ENCODE data around the gene USP47.

USP47 gene

GRCh38 chr11:11929920-11930319, 88.1 kb downstream of the USP47 start:
- no peak overlapping the region for H2BK120ac ChIP-seq (ENCODE audit: low read depth, low read length)
- H2AFZ ChIP-seq (ENCODE audit: low read length) = no peak overlapping the region
- H3K4me3 ChIP-seq (ENCODE audit: low read length in 2 of 2) = no peak overlapping the region
- H3K14ac ChIP-seq (ENCODE audit: low read length) = no peak overlapping the region
- H3K23ac ChIP-seq (ENCODE audit: low read depth, low read length, poor library complexity) = no peak overlapping the region
- no peaks in the 10 kb centered on the region for H3K79me1 ChIP-seq (ENCODE audit: low read depth, low read length)
- no peak overlapping the region for H2AK5ac ChIP-seq (ENCODE audit: low read depth, low read length)
- no peak overlapping the region for H2BK5ac ChIP-seq (ENCODE audit: low read length)
- WGBS, 2 donors (ENCODE audit: extremely low coverage in 2 of 2, insufficient read length in 2 of 2, insufficient replicate concordance in 1 of 2) = no CpG with 5 or more reads among the region's 2 CpGs
- H2BK15ac ChIP-seq (ENCODE audit: low read length) = no peak overlapping the region
- no peak overlapping the region for H3K27ac ChIP-seq (replicated peaks; ENCODE audit: low read length)
- H3K4me2 ChIP-seq (ENCODE audit: insufficient read depth, low read length, poor library complexity, severe bottlenecking) = no peak overlapping the region
- no peak overlapping the region for H4K8ac ChIP-seq (ENCODE audit: low read depth, low read length)
- H3K27me3 ChIP-seq (ENCODE audit: control insufficient read depth in 3 of 3, insufficient read depth in 3 of 3, low read depth in 1 of 3, low read length in 3 of 3) = no peaks in the 10 kb centered on the region
- H3K9me3 ChIP-seq (replicated peaks in 1 of 2; ENCODE audit: control insufficient read depth in 2 of 2, insufficient read depth in 1 of 2, low read depth in 1 of 2, low read length in 2 of 2) = peaks cover 0 to 23% of the 10 kb centered on the region in 2 donors
- H4K91ac ChIP-seq (ENCODE audit: low read depth, low read length, poor library complexity) = no peak overlapping the region
- no peak overlapping the region for H2BK12ac ChIP-seq (ENCODE audit: low read length)
- H3K4me1 ChIP-seq (ENCODE audit: control insufficient read depth in 2 of 2, insufficient read depth in 1 of 2, low read depth in 1 of 2, low read length in 2 of 2) = no peaks in the 10 kb centered on the region
- H3K9ac ChIP-seq (ENCODE audit: low read depth, low read length, poor library complexity) = no peak overlapping the region
- no peak for DNase-seq (ENCODE audit: low spot score)
- H3K36me3 ChIP-seq (replicated peaks in 1 of 2; ENCODE audit: control insufficient read depth in 2 of 2, insufficient read depth in 2 of 2, low read length in 2 of 2) = peaks cover 4 to 88% of the 10 kb centered on the region in 2 donors
- H3K4ac ChIP-seq (ENCODE audit: low read length) = no peak overlapping the region
- H3K18ac ChIP-seq (ENCODE audit: low read length) = no peak overlapping the region

- peaks cover 0 to 10% of the 10 kb centered on the region in 2 donors for H3K9me3 ChIP-seq (replicated peaks in 1 of 2; ENCODE audit: control insufficient read depth in 2 of 2, insufficient read depth in 1 of 2, low read depth in 1 of 2, low read length in 2 of 2)
- no peak overlapping the region for H3K27ac ChIP-seq (replicated peaks; ENCODE audit: low read length)
- no peak overlapping the region for H3K4me3 ChIP-seq (ENCODE audit: low read length in 2 of 2)
- no peak overlapping the region for H3K4me2 ChIP-seq (ENCODE audit: insufficient read depth, low read length, poor library complexity, severe bottlenecking)
- peaks cover 6 to 88% of the 10 kb centered on the region in 2 donors for H3K36me3 ChIP-seq (replicated peaks in 1 of 2; ENCODE audit: control insufficient read depth in 2 of 2, insufficient read depth in 2 of 2, low read length in 2 of 2)
- no peak overlapping the region for H2BK12ac ChIP-seq (ENCODE audit: low read length)
- no peak overlapping the region for H4K91ac ChIP-seq (ENCODE audit: low read depth, low read length, poor library complexity)
- peak; percentile 14 for DNase-seq (ENCODE audit: low spot score)
- no peak overlapping the region for H2BK15ac ChIP-seq (ENCODE audit: low read length)
- H3K14ac ChIP-seq (ENCODE audit: low read length) = no peak overlapping the region
- H3K79me1 ChIP-seq (ENCODE audit: low read depth, low read length) = no peaks in the 10 kb centered on the region
- H2BK5ac ChIP-seq (ENCODE audit: low read length) = no peak overlapping the region
- no peak overlapping the region for H4K8ac ChIP-seq (ENCODE audit: low read depth, low read length)
- no peaks in the 10 kb centered on the region for H3K4me1 ChIP-seq (ENCODE audit: control insufficient read depth in 2 of 2, insufficient read depth in 1 of 2, low read depth in 1 of 2, low read length in 2 of 2)
- no peak overlapping the region for H2AK5ac ChIP-seq (ENCODE audit: low read depth, low read length)
- H3K27me3 ChIP-seq (ENCODE audit: control insufficient read depth in 3 of 3, insufficient read depth in 3 of 3, low read depth in 1 of 3, low read length in 3 of 3) = no peaks in the 10 kb centered on the region
- H3K9ac ChIP-seq (ENCODE audit: low read depth, low read length, poor library complexity) = no peak overlapping the region
- no CpG with 5 or more reads among the region's 5 CpGs for WGBS, 2 donors (ENCODE audit: extremely low coverage in 2 of 2, insufficient read length in 2 of 2, insufficient replicate concordance in 1 of 2)
- no peak overlapping the region for H3K18ac ChIP-seq (ENCODE audit: low read length)
- no peak overlapping the region for H2AFZ ChIP-seq (ENCODE audit: low read length)
- H3K23ac ChIP-seq (ENCODE audit: low read depth, low read length, poor library complexity) = no peak overlapping the region
- no peak overlapping the region for H2BK120ac ChIP-seq (ENCODE audit: low read depth, low read length)
- H3K4ac ChIP-seq (ENCODE audit: low read length) = no peak overlapping the region
Observed at GRCh38 chr11:11931461-11932055, 89.8 kb downstream of the USP47 start.

GRCh38 chr11:11935536-11935935, 93.8 kb downstream of the USP47 start:
- Histone ChIP-seq H3K27ac (replicated peaks; ENCODE audit: low read length) (no peak overlapping the region), H3K36me3 (replicated peaks in 1 of 2; ENCODE audit: control insufficient read depth in 2 of 2, insufficient read depth in 2 of 2, low read length in 2 of 2) (peaks cover 7 to 100% of the 10 kb centered on the region in 2 donors), H3K18ac (ENCODE audit: low read length) (no peak overlapping the region), H3K23ac (ENCODE audit: low read depth, low read length, poor library complexity) (no peak overlapping the region), H3K14ac (ENCODE audit: low read length) (no peak overlapping the region), H3K4ac (ENCODE audit: low read length) (no peak overlapping the region), H3K9me3 (replicated peaks in 1 of 2; ENCODE audit: control insufficient read depth in 2 of 2, insufficient read depth in 1 of 2, low read depth in 1 of 2, low read length in 2 of 2) (peaks cover 0 to 6% of the 10 kb centered on the region in 2 donors), H3K4me2 (ENCODE audit: insufficient read depth, low read length, poor library complexity, severe bottlenecking) (no peak overlapping the region), H2AK5ac (ENCODE audit: low read depth, low read length) (no peak overlapping the region), H2BK120ac (ENCODE audit: low read depth, low read length) (no peak overlapping the region), H3K27me3 (ENCODE audit: control insufficient read depth in 3 of 3, insufficient read depth in 3 of 3, low read depth in 1 of 3, low read length in 3 of 3) (no peaks in the 10 kb centered on the region), H2BK5ac (ENCODE audit: low read length) (no peak overlapping the region), H4K91ac (ENCODE audit: low read depth, low read length, poor library complexity) (no peak overlapping the region), H4K8ac (ENCODE audit: low read depth, low read length) (no peak overlapping the region), H3K4me3 (ENCODE audit: low read length in 2 of 2) (no peak overlapping the region), H2BK12ac (ENCODE audit: low read length) (no peak overlapping the region), H3K4me1 (ENCODE audit: control insufficient read depth in 2 of 2, insufficient read depth in 1 of 2, low read depth in 1 of 2, low read length in 2 of 2) (peaks cover 0 to under 1% of the 10 kb centered on the region in 2 donors), H2AFZ (ENCODE audit: low read length) (no peak overlapping the region), H2BK15ac (ENCODE audit: low read length) (no peak overlapping the region), H3K79me1 (ENCODE audit: low read depth, low read length) (no peaks in the 10 kb centered on the region), H3K9ac (ENCODE audit: low read depth, low read length, poor library complexity) (no peak overlapping the region)
- DNase-seq (ENCODE audit: low spot score) = no peak
- WGBS, 2 donors (ENCODE audit: extremely low coverage in 2 of 2, insufficient read length in 2 of 2, insufficient replicate concordance in 1 of 2) = no CpG with 5 or more reads among the region's 2 CpGs

- no peak overlapping the region for H3K4me2 ChIP-seq (ENCODE audit: insufficient read depth, low read length, poor library complexity, severe bottlenecking)
- H3K9me3 ChIP-seq (replicated peaks in 1 of 2; ENCODE audit: control insufficient read depth in 2 of 2, insufficient read depth in 1 of 2, low read depth in 1 of 2, low read length in 2 of 2) = no peaks in the 10 kb centered on the region
- no peak overlapping the region for H2BK15ac ChIP-seq (ENCODE audit: low read length)
- WGBS, 2 donors (ENCODE audit: extremely low coverage in 2 of 2, insufficient read length in 2 of 2, insufficient replicate concordance in 1 of 2) = no CpG with 5 or more reads among the region's 3 CpGs
- H2AFZ ChIP-seq (ENCODE audit: low read length) = no peak overlapping the region
- peaks cover 0 to 5% of the 10 kb centered on the region in 2 donors for H3K4me1 ChIP-seq (ENCODE audit: control insufficient read depth in 2 of 2, insufficient read depth in 1 of 2, low read depth in 1 of 2, low read length in 2 of 2)
- no peak overlapping the region for H3K14ac ChIP-seq (ENCODE audit: low read length)
- H3K27ac ChIP-seq (replicated peaks; ENCODE audit: low read length) = no peak overlapping the region
- no peak overlapping the region for H2BK12ac ChIP-seq (ENCODE audit: low read length)
- H2BK5ac ChIP-seq (ENCODE audit: low read length) = no peak overlapping the region
- peaks cover 5 to 100% of the 10 kb centered on the region in 2 donors for H3K36me3 ChIP-seq (replicated peaks in 1 of 2; ENCODE audit: control insufficient read depth in 2 of 2, insufficient read depth in 2 of 2, low read length in 2 of 2)
- no peak overlapping the region for H3K23ac ChIP-seq (ENCODE audit: low read depth, low read length, poor library complexity)
- H3K27me3 ChIP-seq (ENCODE audit: control insufficient read depth in 3 of 3, insufficient read depth in 3 of 3, low read depth in 1 of 3, low read length in 3 of 3) = no peaks in the 10 kb centered on the region
- no peak overlapping the region for H2AK5ac ChIP-seq (ENCODE audit: low read depth, low read length)
- no peak overlapping the region for H3K18ac ChIP-seq (ENCODE audit: low read length)
- no peak overlapping the region for H3K4ac ChIP-seq (ENCODE audit: low read length)
- H4K91ac ChIP-seq (ENCODE audit: low read depth, low read length, poor library complexity) = no peak overlapping the region
- no peak overlapping the region for H3K9ac ChIP-seq (ENCODE audit: low read depth, low read length, poor library complexity)
- H4K8ac ChIP-seq (ENCODE audit: low read depth, low read length) = no peak overlapping the region
- H3K4me3 ChIP-seq (ENCODE audit: low read length in 2 of 2) = no peak overlapping the region
- H3K79me1 ChIP-seq (ENCODE audit: low read depth, low read length) = no peaks in the 10 kb centered on the region
- no peak for DNase-seq (ENCODE audit: low spot score)
- H2BK120ac ChIP-seq (ENCODE audit: low read depth, low read length) = no peak overlapping the region
Observed at GRCh38 chr11:11937433-11937832, 95.7 kb downstream of the USP47 start.

All from neuronal stem cell (in vitro differentiated cells).